Breast epithelium (tissue), 4 donors: Measurements from ENCODE around the gene CRTC1. TPM values are rescaled to one million over a fixed set of nuclear protein-coding genes. Genes with fewer than 3 reads are reported as not detected.

Experiments
- DNase-seq, 2 donors: peaks; one replicate each; pipeline ENCODE4 v3.0.0-alpha.2; 2019; ENCODE audit warnings: low spot score in 2 of 2
- H3K27ac ChIP-seq, 2 donors: fragments of 200-600 bp; sonication (generic) in 1 of 2; one replicate each; pipeline ENCODE4 v1.5.1; 2016 to 2019; ENCODE audit warnings: mild to moderate bottlenecking in 1 of 2
- H3K27me3 ChIP-seq, 2 donors: fragments of 200-600 bp; sonication (generic) in 1 of 2; one replicate each; pipeline versions ENCODE4 v1.5.1 to v1.6.0; 2017 to 2019; ENCODE audit warnings: control low read depth in 1 of 2, mild to moderate bottlenecking in 1 of 2
- H3K36me3 ChIP-seq: fragments of 200-600 bp; one replicate; pipeline ENCODE4 v1.5.1; 2019
- H3K4me1 ChIP-seq, 2 donors: fragments of 200-600 bp; sonication (generic); one replicate each; pipeline ENCODE4 v1.5.1; 2016 to 2019; ENCODE audit warnings: control low read depth in 1 of 2
- H3K4me3 ChIP-seq, 3 donors: fragments of 200-600 bp; sonication (generic); 1 replicate in 2 of 3; 2 replicates in 1 of 3; pipeline ENCODE4 v1.5.1; 2016 to 2019; ENCODE audit warnings: mild to moderate bottlenecking in 3 of 3, moderate library complexity in 2 of 3
- H3K9me3 ChIP-seq, 2 donors: fragments of 200-600 bp; sonication (generic) in 1 of 2; one replicate each; pipeline ENCODE4 v1.5.1; 2016 to 2019; ENCODE audit warnings: control low read depth in 1 of 2
- POLR2A ChIP-seq: fragments of 450-650 bp; IDR thresholded peaks from one replicate; pipeline ENCODE4 v1.6.1; 2016; ENCODE audit warnings: antibody characterized with exemption, mild to moderate bottlenecking, moderate library complexity
- POLR2AphosphoS5 ChIP-seq, 3 donors: sonication (generic); formaldehyde crosslinking; IDR thresholded peaks; one replicate each; pipeline ENCODE4 v1.6.1; 2017; ENCODE audit warnings: antibody characterized with exemption in 3 of 3
- intact Hi-C: fragments of 100-400 bp; cut with DNase I; formaldehyde crosslinking; loops from one replicate; pipeline ENCODE4 v1.15.1; 2023; ENCODE audit warnings: low total_unique reads
- total RNA-seq, 3 donors: library from RNA; depleted of rRNA; stranded (reverse); fragments of >200 nt; gene quantifications; one replicate each; pipeline ENCODE4 v1.1.0, GENCODE V29; 2016
- TF ChIP-seq, protein P1 (sequence below), 3 donors: fragments of 450-650 bp; IDR thresholded peaks; one replicate each; pipeline ENCODE4 v1.5.1; 2016 to 2017; ENCODE audit warnings: antibody characterized with exemption in 3 of 3, mild to moderate bottlenecking in 3 of 3, moderate library complexity in 3 of 3

The CRTC1 gene
- total RNA-seq, 3 donors from 2014 or later = 4.8 to 6.1 (median 5.9) TPM

DNA sequence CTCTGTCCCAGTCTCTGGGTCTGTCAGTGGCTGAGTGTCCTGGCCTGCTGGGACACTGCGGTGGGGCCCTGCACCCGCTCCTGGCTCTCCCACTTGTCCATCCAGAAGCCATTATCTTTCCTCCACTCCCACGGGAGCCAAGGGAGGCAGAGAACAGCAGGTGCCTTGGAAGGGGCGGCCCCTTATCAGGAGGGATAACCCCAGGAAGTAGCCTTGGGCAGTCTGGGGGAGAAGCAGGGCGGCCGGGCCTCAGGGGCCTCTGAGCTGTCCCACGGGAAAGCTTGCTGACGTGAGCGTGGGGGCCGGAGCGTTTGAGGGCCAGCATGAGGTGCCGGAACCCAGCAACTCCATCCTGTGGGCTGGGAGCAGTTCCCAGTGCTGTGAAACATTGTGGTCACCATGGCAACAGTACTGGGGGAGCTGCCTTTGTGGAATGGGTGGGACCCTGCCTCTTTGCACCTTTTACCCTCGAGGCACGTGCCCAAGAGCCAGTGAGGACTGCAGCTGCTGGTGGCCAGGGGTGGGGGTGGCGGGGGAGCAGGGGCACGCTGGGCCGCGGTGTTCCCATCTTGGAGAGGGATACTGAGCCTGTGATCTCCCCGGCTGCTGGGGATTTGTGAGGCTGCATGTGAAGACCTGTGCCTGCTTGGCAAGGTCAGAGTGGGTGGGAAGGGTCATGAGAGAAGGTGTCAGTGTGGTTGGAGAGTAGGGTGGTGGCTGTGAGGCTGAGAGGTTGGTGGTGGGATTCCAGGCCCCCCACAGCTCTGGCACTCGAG, 25.7 kb upstream of the CRTC1 start:
- no peaks in the 10 kb centered on the region for H3K27me3 ChIP-seq
- TF ChIP-seq POLR2AphosphoS5 (IDR thresholded peaks at IDR 0.05) = peak in 2 of 3 donors; percentile 12 to 32
- TF ChIP-seq, protein P1, sequence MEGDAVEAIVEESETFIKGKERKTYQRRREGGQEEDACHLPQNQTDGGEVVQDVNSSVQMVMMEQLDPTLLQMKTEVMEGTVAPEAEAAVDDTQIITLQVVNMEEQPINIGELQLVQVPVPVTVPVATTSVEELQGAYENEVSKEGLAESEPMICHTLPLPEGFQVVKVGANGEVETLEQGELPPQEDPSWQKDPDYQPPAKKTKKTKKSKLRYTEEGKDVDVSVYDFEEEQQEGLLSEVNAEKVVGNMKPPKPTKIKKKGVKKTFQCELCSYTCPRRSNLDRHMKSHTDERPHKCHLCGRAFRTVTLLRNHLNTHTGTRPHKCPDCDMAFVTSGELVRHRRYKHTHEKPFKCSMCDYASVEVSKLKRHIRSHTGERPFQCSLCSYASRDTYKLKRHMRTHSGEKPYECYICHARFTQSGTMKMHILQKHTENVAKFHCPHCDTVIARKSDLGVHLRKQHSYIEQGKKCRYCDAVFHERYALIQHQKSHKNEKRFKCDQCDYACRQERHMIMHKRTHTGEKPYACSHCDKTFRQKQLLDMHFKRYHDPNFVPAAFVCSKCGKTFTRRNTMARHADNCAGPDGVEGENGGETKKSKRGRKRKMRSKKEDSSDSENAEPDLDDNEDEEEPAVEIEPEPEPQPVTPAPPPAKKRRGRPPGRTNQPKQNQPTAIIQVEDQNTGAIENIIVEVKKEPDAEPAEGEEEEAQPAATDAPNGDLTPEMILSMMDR (IDR thresholded peaks at IDR 0.05) = no peak
- TF ChIP-seq POLR2A = no peak
- no peak overlapping the region for H3K4me3 ChIP-seq
- H3K27ac ChIP-seq = peak overlapping the region; percentile 56 to 94
- intact Hi-C loops = loop anchor here (1.0 kb wide), 1 partner anchor 26 kb away; the partner anchor contains the start of gene CRTC1
- H3K4me1 ChIP-seq = peaks cover 0 to 3% of the 10 kb centered on the region in 2 donors
- H3K9me3 ChIP-seq = no peaks in the 10 kb centered on the region
- DNase-seq = no peak
- H3K36me3 ChIP-seq = no peaks in the 10 kb centered on the region

DNA sequence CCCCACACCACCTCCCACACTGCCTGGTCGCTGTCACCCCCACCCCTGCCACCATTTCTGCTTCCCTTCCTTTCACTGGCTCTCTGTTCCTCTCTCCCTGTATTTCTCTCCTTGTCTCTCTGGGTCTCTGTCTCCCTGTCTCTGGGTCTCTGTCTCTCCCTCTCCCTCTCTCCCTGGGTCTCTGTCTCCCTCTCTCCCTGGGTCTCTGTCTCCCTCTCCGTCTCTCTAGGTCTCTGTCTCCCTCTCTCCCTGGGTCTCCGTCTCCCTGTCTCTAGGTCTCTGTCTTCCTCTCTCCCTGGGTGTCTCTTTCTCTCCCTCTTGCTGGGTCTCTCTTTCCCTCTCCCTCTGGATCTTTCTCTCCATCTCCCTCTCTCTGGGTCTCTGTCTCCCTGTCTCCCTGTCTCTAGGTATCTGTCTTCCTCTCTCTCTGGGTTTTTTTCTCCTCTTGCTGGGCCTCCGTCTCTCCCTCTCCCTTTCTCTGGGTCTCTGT, 25.1 kb upstream of the CRTC1 start:
- H3K27me3 ChIP-seq = no peaks in the 10 kb centered on the region
- H3K4me3 ChIP-seq = no peak overlapping the region
- peaks cover 0 to 3% of the 10 kb centered on the region in 2 donors for H3K4me1 ChIP-seq
- peak overlapping the region; percentile 56 to 94 for H3K27ac ChIP-seq
- no peaks in the 10 kb centered on the region for H3K9me3 ChIP-seq
- intact Hi-C loops = loop anchor here (1.0 kb wide), 1 partner anchor 25 kb away; the partner anchor contains the start of gene CRTC1
- TF ChIP-seq, protein P1 (IDR thresholded peaks at IDR 0.05) = no peak
- TF ChIP-seq POLR2A (no peak), POLR2AphosphoS5 (IDR thresholded peaks at IDR 0.05) (no peak)
- no peaks in the 10 kb centered on the region for H3K36me3 ChIP-seq
- no peak for DNase-seq

DNA sequence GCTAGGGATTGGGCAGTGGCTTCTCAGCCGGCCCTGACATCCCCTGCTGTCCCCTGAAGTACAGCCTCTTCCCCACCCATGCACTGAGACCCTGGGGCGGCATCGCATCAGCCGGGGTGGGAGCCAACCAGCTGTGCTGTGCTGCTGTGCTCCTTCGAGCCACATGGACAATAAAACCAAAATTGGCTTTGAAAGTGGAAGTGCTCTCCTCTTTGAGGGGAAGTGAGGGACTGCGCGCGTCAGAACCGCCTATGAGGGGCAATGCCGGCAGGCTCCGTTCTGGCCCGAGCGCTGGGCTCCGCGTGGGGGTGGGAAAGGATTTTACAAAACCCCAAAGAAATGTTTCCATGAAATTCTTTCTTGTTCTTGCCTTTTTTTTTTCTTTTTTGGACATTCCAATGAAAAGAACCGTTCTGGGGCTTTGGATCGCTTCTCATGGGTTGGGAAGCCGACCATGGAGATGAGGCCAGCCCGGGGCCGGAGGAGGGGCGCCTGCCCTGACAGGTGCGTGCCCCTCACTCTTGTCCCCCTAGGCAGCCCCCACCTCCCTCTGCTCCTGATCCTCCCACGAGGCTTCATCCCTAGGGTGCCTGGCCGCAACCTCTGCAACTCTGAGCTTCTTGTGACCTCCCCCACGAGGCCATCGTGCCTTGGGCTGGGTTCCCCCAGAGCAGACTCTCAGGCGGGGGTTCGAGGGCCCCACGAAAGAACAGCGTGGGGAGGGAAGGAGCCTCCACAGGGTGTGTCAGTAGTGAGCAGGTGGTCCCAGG, 24.0 kb upstream of the CRTC1 start:
- intact Hi-C loops = no loop called here
- DNase-seq = no peak
- Histone ChIP-seq H3K27me3 (no peaks in the 10 kb centered on the region), H3K27ac (peak overlapping the region; percentile 56 to 94), H3K36me3 (no peaks in the 10 kb centered on the region), H3K4me3 (peak overlapping the region; percentile 2 to 51 (median 13)), H3K9me3 (no peaks in the 10 kb centered on the region), H3K4me1 (peaks cover 0 to 3% of the 10 kb centered on the region in 2 donors)
- TF ChIP-seq, protein P1 (IDR thresholded peaks at IDR 0.05) = no peak
- peak in 2 of 3 donors; percentile 14 to 25 for TF ChIP-seq POLR2AphosphoS5 (IDR thresholded peaks at IDR 0.05)

DNA sequence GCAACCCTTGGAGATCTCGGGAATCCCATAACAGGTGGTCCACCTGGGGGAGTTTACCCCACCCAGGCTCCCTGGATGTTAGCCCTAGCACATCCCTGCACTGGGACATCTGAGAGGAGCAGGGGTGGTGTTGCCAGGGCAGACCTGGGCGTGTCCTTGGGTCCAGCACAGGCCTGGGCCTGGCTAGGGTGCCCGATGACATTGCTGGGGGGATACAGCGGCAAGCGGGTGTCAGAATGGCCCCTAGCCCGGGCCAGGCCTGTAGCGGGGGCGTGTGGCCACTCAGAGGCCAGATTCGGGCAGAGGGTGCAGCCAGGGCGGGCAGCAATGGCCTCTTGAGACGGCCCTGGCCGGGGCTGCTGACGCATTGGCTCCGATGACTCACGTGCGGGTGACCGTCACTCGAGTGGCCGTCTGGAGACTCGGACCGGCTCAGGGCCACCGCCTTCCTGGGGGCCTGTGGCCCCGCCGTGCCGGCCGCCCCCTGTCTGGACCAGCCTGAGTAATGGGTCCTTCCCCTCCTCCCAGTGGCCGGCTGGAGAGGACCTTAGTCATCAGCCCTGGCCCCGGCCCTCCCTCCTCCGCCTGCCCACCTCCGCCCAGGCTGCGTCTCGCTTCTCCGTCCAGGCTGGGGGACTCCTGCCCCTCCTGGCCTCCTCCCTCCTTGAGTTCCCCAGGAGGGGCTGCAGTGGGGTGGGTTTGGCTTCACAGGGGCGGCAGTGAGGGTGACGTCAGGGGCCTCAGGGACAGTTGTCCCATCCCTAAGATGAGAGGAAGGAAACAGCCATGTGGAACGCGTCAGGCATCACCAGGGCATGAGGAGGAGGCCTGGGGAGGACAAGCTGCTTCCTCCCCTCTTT, 23.2 kb upstream of the CRTC1 start:
- peak overlapping the region; percentile 56 to 94 for H3K27ac ChIP-seq
- H3K9me3 ChIP-seq = no peaks in the 10 kb centered on the region
- TF ChIP-seq POLR2AphosphoS5 (IDR thresholded peaks at IDR 0.05) = peak in 1 of 3 donors; percentile 21
- no peak for TF ChIP-seq POLR2A
- intact Hi-C loops = no loop called here
- H3K27me3 ChIP-seq = no peaks in the 10 kb centered on the region
- no peaks in the 10 kb centered on the region for H3K36me3 ChIP-seq
- no peak for DNase-seq
- peak overlapping the region in 2 of 3 donors; percentile 2 to 51 for H3K4me3 ChIP-seq
- H3K4me1 ChIP-seq = peaks cover 0 to 3% of the 10 kb centered on the region in 2 donors
